Hippocampal formation (tissue), 2 donors: ENCODE results near the gene SMARCD3.

ENCODE experiments used
- DNase-seq, 2 donors: peaks; one replicate each; lab custom pipeline; 2025; lab: John Stamatoyannopoulos, UW

Gene SMARCD3

GRCh38 chr7:151272877-151273276 is 24.4 kb upstream of the SMARCD3 start:
- no peak for DNase-seq

GRCh38 chr7:151272405-151272804 is 23.9 kb upstream of the SMARCD3 start:
- DNase-seq: no peak

DNA sequence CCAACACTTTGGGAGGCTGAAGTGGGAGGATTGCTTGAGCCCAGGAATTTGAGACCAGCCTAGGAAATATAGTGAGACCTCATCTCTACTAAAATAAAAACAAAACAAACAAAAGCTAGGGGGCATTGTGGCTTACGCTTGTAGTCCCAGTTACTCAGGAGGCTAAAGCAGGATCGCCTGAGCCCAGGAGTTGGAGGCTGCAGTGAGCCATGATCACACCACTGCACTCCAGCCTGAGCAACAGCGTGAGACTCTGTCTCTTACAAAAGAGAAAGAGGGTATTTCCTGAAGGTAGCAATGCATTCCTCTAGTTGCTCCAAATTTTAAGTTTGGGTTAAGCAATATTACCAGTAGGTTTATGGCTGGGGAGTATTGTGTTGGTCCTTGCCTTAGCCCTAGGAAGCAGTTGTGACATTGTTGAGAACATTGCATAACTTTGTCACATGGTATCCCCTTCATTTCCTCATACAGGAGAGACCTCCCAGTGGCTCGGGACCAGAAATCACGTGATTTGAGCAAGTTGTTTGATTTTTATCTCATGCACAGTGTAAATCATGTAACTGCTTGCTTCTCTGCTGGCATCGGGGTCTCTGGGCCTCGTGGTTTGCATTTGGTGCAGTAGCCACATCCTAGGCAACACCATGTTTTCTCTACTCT is 23.3 kb upstream of the SMARCD3 start:
- DNase-seq: no peak

GRCh38 chr7:151269511-151269910 is 21.0 kb upstream of the SMARCD3 start:
- DNase-seq: no peak

DNA sequence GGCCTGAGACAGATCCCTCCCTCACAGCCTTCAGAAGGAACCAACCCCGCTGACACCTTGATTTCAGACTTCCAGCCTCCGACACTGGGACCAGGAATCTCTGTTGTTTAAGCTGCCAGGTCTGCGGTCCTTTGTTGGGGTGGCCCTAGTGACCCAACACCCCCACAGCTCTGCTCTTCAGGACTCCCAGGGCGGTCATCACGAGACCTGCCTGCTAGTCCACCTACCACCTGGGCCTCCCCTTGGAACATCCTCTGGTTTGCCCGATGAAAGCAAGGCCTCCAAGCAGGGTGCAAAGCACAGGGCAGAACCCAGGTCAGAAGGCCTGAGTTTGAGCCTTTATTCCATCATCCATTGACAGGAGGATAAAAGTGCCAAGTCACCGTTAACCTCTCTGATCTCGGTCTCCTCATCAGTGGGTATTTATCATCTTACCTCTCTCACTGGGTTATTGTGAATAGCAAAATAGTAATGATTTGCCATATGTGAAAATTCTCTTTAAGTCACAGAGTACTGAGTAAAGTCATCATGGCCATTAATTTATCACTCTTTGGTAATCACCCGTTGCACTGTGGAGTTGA is 16.9 kb upstream of the SMARCD3 start:
- no peak for DNase-seq

DNA sequence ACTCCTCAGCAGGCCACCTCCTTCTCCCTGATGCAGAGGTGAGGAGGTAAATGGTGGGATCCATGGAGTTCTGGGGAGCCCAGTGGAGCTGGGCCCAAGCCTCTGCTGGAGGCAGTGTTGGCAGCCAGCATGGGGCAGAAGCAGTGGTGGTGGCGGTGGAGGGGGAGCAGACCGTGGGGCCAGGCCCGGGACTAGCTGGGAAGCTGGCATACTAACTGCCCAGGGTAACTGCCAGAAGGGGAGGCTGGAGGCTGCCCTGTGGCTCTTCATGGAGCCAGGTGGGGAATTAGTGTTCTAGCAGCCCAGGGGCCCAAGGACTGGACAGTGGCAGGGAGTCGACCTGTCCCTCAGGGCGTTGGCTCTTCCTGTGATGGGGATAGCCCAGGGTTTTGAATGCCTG is 16.1 kb upstream of the SMARCD3 start:
- no peak for DNase-seq

- DNase-seq: no peak
Measured at GRCh38 chr7:151261529-151261928, 13.0 kb upstream of the SMARCD3 start.

- no peak for DNase-seq
Measured at GRCh38 chr7:151260883-151261282, 12.4 kb upstream of the SMARCD3 start.

- DNase-seq: no peak
Measured at GRCh38 chr7:151260471-151260870, 12.0 kb upstream of the SMARCD3 start.

DNA sequence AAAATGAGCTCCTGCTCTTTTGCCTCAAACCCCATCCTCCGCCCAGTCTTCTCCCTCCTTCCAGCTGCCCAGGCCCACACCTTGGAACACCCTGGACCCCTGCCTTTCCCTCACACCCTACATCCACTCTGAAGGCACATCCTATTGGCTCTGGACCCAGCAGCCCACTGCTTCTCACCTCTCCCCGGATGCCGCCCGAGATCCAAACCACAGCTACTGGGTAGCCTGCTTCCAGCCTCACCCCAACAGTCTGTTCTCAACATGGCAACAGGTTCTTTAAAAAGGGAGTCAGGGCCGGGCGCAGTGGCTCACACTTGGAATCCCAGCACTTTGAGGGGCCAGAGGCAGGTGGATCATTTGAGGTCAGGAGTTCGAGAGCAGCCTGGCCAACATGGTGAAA is 9.5 kb upstream of the SMARCD3 start:
- no peak for DNase-seq

- DNase-seq: no peak
Measured at GRCh38 chr7:151256410-151257045, 8.0 kb upstream of the SMARCD3 start.

DNA sequence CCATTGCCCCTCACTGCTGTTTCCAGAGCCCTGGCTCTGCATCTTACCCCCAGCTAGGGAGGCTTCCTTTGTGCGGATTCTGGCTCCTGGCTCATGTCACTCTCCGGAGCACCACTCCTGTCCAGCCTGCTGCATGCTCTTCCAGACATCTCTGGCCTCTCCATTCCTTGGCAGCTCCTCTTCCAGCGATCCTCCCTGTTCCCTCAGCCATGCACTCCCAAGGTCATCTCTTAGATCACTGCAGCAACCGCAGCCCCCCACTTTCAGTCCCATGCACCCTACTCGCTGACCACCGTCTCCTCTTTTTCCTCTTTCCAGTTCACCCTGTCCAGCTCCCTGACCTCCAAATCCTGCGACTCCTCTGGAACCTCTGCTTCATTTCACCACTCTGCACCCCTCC is 6.9 kb upstream of the SMARCD3 start:
- DNase-seq: no peak

DNA sequence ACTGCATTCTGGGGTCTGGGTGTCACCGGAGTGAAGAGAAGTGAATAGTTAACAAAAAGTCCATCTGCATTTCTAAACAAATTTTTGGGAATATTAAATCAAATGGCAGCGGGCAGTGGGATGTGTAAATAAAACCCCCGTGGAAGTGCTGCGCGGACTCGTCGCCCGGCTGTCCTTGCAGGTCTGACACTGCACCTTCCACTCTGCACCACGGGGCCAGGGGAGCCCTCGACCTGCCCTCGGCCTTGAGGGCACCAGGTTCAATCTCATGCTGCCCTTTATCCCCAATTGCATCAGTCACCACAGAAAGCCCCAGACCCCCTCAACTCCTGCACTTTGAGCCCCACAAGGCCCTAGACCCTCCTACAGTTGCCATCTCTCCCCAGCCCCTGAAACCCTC is 6.4 kb upstream of the SMARCD3 start:
- DNase-seq: no peak

DNA sequence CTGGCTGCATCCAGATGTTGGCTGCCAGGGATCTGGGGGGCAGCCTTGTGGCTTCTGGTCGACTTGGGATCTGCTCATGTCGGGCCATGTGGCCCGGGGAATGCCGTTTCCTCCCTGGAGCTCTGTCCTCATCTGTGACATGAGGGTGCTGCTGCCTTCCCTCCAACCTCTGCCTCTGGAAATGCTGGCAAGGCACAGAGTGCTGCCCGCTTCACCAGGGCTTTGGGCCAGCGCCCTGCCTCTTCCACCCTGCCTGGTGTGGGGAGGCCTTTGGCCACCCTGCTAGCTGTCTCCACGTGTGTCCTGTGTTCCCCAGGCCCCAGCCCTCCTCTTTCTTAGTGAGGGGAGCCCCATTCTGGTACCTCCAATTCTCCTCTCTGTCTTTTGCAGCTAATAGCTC is 5.8 kb upstream of the SMARCD3 start:
- no peak for DNase-seq

GRCh38 chr7:151252961-151253711 is 4.6 kb upstream of the SMARCD3 start:
- DNase-seq: no peak

GRCh38 chr7:151252561-151252835 is 4.0 kb upstream of the SMARCD3 start:
- DNase-seq: no peak

GRCh38 chr7:151251689-151252560 is 3.4 kb upstream of the SMARCD3 start:
- peak; percentile 62 to 88 for DNase-seq

DNA sequence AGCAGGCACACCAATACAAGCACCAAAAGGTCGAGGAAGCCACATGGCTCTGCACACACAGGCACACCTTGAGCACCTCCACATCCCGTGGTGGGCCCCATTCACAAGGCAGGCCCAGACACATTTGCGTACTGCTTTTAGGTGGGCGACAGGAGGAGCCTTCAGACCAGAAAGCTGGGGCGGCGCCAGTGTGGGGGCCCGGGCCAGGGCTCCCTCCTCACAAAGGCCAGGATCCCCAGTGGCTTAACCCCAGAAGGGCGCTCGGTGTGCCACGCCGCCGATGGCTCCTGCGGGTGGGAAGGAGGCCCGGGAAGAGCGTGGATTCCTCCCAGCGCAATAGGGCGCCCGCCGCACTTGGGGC is 2.8 kb upstream of the SMARCD3 start:
- no peak for DNase-seq

GRCh38 chr7:151250181-151251132 is 2.0 kb upstream of the SMARCD3 start:
- DNase-seq: no peak

DNA sequence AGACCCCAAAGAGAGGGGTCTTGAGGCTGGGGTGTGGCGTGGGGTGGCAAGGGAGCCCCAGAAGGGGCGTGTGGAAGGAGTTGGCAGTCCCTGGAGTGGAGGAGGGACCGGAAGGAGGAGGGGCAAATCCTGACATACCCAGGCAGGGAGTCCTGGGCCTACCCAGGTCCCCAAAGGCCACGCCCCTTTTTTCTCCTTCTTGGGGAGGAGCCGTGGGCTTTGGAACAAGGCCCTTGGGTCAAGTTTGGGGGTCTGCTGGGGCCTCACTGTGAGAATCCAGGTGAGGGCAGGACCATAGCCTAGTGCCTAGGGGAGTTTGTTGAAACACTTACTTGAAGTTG is 1.2 kb upstream of the SMARCD3 start:
- DNase-seq: no peak

DNA sequence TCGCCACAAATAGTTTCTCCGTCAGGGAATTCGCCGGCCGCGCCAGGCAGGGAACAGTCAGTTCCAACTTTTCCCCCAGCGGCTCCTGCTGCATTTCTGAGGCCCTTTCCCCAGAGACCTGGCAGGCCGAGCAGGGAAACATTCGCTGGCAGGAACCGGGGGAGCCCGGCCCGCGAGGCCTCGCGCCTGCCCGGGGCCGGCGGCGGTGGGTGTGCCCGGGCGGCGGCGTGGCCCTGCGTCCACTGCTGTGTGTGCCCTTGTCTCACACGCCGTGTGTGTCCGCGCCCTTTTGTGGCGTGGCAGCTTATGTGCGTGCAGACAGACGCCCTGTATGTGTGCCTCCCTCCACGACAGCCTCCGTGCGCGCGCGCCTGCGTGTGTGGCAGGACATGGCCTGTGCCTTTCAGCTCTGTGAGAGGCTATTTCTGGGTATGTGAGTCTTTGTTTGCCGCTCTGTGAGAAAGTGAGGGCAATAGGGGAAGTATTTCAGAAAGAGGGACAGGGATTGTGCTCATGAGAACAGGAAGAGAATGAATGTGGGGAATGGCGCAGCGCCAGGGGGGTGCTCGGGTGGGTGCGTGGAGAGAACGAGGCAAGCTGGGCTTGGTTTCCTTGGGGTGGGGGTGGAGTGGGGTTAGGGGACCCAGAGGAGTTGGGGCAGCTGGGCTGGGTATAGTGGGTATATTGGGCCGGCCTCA is 689 bp upstream of the SMARCD3 start:
- peak; percentile 65 to 77 for DNase-seq
